NT2/D1 (cell line): ENCODE measurements around the gene TP53RK.
A peak's percentile ranks its signal among the peaks of the same experiment; 100 is the strongest.

Source experiments
- DNase-seq: peaks from one replicate; pipeline ENCODE4 v3.0.0-alpha.2; 2011; ENCODE audit warnings: low read depth, low spot score
- H3K27me3 ChIP-seq: 2 replicates; pipeline ENCODE4 v1.6.0; 2011; ENCODE audit warnings: mild to moderate bottlenecking; ENCODE audit not compliant: insufficient read length, insufficient read depth
- H3K36me3 ChIP-seq: 2 replicates; pipeline ENCODE4 v1.6.1; 2011; ENCODE audit warnings: mild to moderate bottlenecking, low read length, mixed read lengths; ENCODE audit not compliant: insufficient read depth, insufficient read length
- H3K4me1 ChIP-seq: 2 replicates; pipeline ENCODE4 v1.5.1; 2011; ENCODE audit not compliant: insufficient read depth, insufficient read length
- H3K4me3 ChIP-seq: 2 replicates; pipeline ENCODE4 v1.5.1; 2011; ENCODE audit warnings: low read depth; ENCODE audit not compliant: insufficient read length
- H3K9ac ChIP-seq: 2 replicates; pipeline ENCODE4 v1.6.0; 2011; ENCODE audit warnings: low read depth; ENCODE audit not compliant: insufficient read length
- H3K9me3 ChIP-seq: 2 replicates; pipeline ENCODE4 v1.5.1; 2011; ENCODE audit warnings: mild to moderate bottlenecking, low read length; ENCODE audit not compliant: insufficient read depth
- SUZ12 ChIP-seq: IDR thresholded peaks from 2 replicates; pipeline ENCODE4 v1.6.1; 2011; ENCODE audit not compliant: insufficient read length, insufficient read depth; ENCODE audit errors: extremely low read depth
- YY1 ChIP-seq: IDR thresholded peaks from 2 replicates; pipeline ENCODE4 v1.6.1; 2011; ENCODE audit not compliant: insufficient read length, insufficient read depth
- ZNF274 ChIP-seq: IDR thresholded peaks from 2 replicates; pipeline ENCODE4 v1.6.1; 2011; ENCODE audit warnings: mild to moderate bottlenecking, low read depth, low read length

The TP53RK gene

GRCh38 chr20:46663531-46663930 lies 25.7 kb downstream of the TP53RK start:
- Histone ChIP-seq H3K36me3 (no peaks in the 10 kb centered on the region), H3K9ac (no peak overlapping the region), H3K4me1 (no peaks in the 10 kb centered on the region), H3K4me3 (no peak overlapping the region), H3K27me3 (no peaks in the 10 kb centered on the region), H3K9me3 (0 out of 2 replicates have a peak, but pooled peaks cover 7% of the 10 kb centered on the region)
- TF ChIP-seq YY1 (no peak), SUZ12 (no peak), ZNF274 (no peak)
- DNase-seq = no peak

GRCh38 chr20:46661659-46662058 lies 27.6 kb downstream of the TP53RK start:
- Histone ChIP-seq H3K9me3 (0 out of 2 replicates have a peak, but pooled peaks cover 7% of the 10 kb centered on the region), H3K27me3 (no peaks in the 10 kb centered on the region), H3K4me1 (no peaks in the 10 kb centered on the region), H3K36me3 (no peaks in the 10 kb centered on the region), H3K4me3 (no peak overlapping the region), H3K9ac (no peak overlapping the region)
- no peak for DNase-seq
- TF ChIP-seq YY1 (no peak), SUZ12 (no peak), ZNF274 (no peak)

- Histone ChIP-seq H3K27me3 (no peaks in the 10 kb centered on the region), H3K9me3 (peaks cover 7% of the 10 kb centered on the region; the same call in 1 of the 2 replicates), H3K4me3 (no peak overlapping the region), H3K9ac (no peak overlapping the region), H3K36me3 (no peaks in the 10 kb centered on the region), H3K4me1 (no peaks in the 10 kb centered on the region)
- no peak for TF ChIP-seq YY1
- no peak for TF ChIP-seq ZNF274
- no peak for TF ChIP-seq SUZ12
- DNase-seq = no peak
Measured at GRCh38 chr20:46660487-46660886, 28.8 kb downstream of the TP53RK start.

GRCh38 chr20:46657618-46658017 lies 31.6 kb downstream of the TP53RK start:
- peaks cover 7% of the 10 kb centered on the region; the same call in 1 of the 2 replicates for H3K9me3 ChIP-seq
- TF ChIP-seq SUZ12 (no peak), YY1 (no peak), ZNF274 (no peak)

GRCh38 chr20:46657137-46657536 lies 32.1 kb downstream of the TP53RK start:
- no peak for TF ChIP-seq YY1
- no peak for TF ChIP-seq ZNF274
- no peak for TF ChIP-seq SUZ12
- H3K9ac ChIP-seq = no peak overlapping the region
- no peak for DNase-seq
- peaks cover 7% of the 10 kb centered on the region; the same call in 1 of the 2 replicates for H3K9me3 ChIP-seq
- H3K4me3 ChIP-seq = no peak overlapping the region
- H3K27me3 ChIP-seq = peaks cover 1% of the 10 kb centered on the region
- H3K36me3 ChIP-seq = no peaks in the 10 kb centered on the region
- H3K4me1 ChIP-seq = no peaks in the 10 kb centered on the region

More at GRCh38 chr20:46657618-46658017, 31.6 kb downstream of the TP53RK start:
- DNase-seq = no peak
- H3K27me3 ChIP-seq = no peaks in the 10 kb centered on the region
- H3K4me1 ChIP-seq = no peaks in the 10 kb centered on the region
- no peaks in the 10 kb centered on the region for H3K36me3 ChIP-seq
- H3K4me3 ChIP-seq = no peak overlapping the region
- no peak overlapping the region for H3K9ac ChIP-seq

- H3K36me3 ChIP-seq = no peaks in the 10 kb centered on the region
- peaks cover 4% of the 10 kb centered on the region for H3K4me1 ChIP-seq
- TF ChIP-seq ZNF274 (no peak), SUZ12 (no peak), YY1 (no peak)
- H3K27me3 ChIP-seq = peaks cover 29% of the 10 kb centered on the region
- H3K9me3 ChIP-seq = no peaks in the 10 kb centered on the region; the same call in 1 of the 2 replicates
- DNase-seq = no peak
- no peak overlapping the region for H3K9ac ChIP-seq
- H3K4me3 ChIP-seq = no peak overlapping the region
Measured at GRCh38 chr20:46652699-46653098, 36.5 kb downstream of the TP53RK start.

- Histone ChIP-seq H3K9ac (peak within 1 kb of the TSS; percentile 73), H3K4me3 (peak within 1 kb of the TSS; percentile 47), H3K4me1 (peaks cover 7% of the 10 kb centered on the region), H3K9me3 (no peaks in the 10 kb centered on the region; the same call in 1 of the 2 replicates), H3K27me3 (peaks cover 34% of the 10 kb centered on the region), H3K36me3 (no peaks in the 10 kb centered on the region)
- peak; percentile 47 for DNase-seq
- TF ChIP-seq SUZ12 (no peak), YY1 (no peak), ZNF274 (no peak)
Measured at GRCh38 chr20:46651091-46651962, 37.9 kb downstream of the TP53RK start, which contains the start of gene SLC13A3. Gene SLC13A3, minus strand, starts transcription at chr20:46651459. Its CDS starts 38 bp downstream, at chr20:46651421.
